ENCODE measurements around the gene SYCP3.
"Not testable (repeated sequence)": the region's sequence is repeated elsewhere in the genome, so short reads cannot be mapped to it uniquely, and the experiment has no call there.

SYCP3 gene

GRCh38 chr12:101710288-101710687, 29.0 kb downstream of the SYCP3 start:
- DNase-seq = no peak

- DNase-seq = no peak
These were observed 32.0 kb downstream of the SYCP3 start for GRCh38 chr12:101707131-101707782.

- no peak for DNase-seq
These were observed 32.9 kb downstream of the SYCP3 start for GRCh38 chr12:101706403-101706802.

GRCh38 chr12:101703487-101703886, 35.8 kb downstream of the SYCP3 start:
- no peak for DNase-seq

GRCh38 chr12:101700299-101700820, 38.9 kb downstream of the SYCP3 start:
- DNase-seq = no peak

- no peak for DNase-seq
These were observed 40.4 kb downstream of the SYCP3 start for GRCh38 chr12:101698800-101699347.

- peak; percentile 67 for DNase-seq
These were observed 41.1 kb downstream of the SYCP3 start for GRCh38 chr12:101697930-101698799.

- DNase-seq = peak; percentile 81
These were observed 41.9 kb downstream of the SYCP3 start, which contains the start of gene CHPT1 for GRCh38 chr12:101697197-101697929. Gene CHPT1 (plus strand): TSS chr12:101697640. CDS start chr12:101697862, 222 bp downstream.

GRCh38 chr12:101696251-101697196, 42.7 kb downstream of the SYCP3 start:
- DNase-seq = peak; percentile 65

- DNase-seq = peak; percentile 28
These were observed 43.6 kb downstream of the SYCP3 start for GRCh38 chr12:101695706-101696105.

GRCh38 chr12:101694986-101695385, 44.3 kb downstream of the SYCP3 start:
- no peak for DNase-seq

GRCh38 chr12:101694297-101694848, 44.9 kb downstream of the SYCP3 start:
- DNase-seq = no peak

GRCh38 chr12:101691503-101692096, 47.7 kb downstream of the SYCP3 start:
- DNase-seq = no peak

GRCh38 chr12:101690544-101691098, 48.6 kb downstream of the SYCP3 start:
- no peak for DNase-seq

GRCh38 chr12:101686176-101686575, 53.1 kb downstream of the SYCP3 start:
- no peak for DNase-seq

- no peak for DNase-seq
These were observed 54.2 kb downstream of the SYCP3 start for GRCh38 chr12:101685092-101685491.

- not testable (repeated sequence) for DNase-seq
These were observed 57.6 kb downstream of the SYCP3 start for GRCh38 chr12:101681627-101682026.

GRCh38 chr12:101680647-101681046, 58.6 kb downstream of the SYCP3 start:
- no peak for DNase-seq

GRCh38 chr12:101680240-101680639, 59.0 kb downstream of the SYCP3 start:
- no peak for DNase-seq
